ENCODE data around the gene IFT22. TPM values are rescaled to one million over a fixed set of nuclear protein-coding genes. Genes with fewer than 3 reads are reported as not detected.

IFT22 gene
- total and polyA plus RNA-seq, 2 experiments from 2014 or later, result 13.8 to 38.8 TPM

DNA sequence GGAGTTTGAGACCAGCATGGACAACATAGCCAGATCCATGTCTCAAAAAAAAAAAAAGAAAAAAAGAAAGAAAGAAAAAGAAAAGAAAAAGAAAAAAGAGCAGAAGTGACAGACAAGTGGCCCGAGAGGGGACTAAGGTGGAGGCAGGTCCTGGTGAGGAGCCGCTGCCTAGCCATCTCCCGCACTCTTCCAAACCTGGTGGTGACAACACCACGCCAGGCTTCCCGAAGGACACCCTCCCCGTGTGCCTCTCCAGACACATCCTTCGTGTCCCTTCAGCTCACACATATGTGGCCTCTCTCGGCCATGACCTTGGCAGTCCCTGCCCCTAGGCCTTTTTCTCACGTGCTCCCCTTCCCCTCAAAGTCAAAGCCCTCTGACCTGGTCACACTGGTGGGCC lies 36.4 kb downstream of the IFT22 start:
- DNase-seq (ENCODE audit: low spot score), result no peak
- H3K27ac Mint-ChIP-seq, result no peak overlapping the region
- H3K27ac ChIP-seq (ENCODE audit: low read depth), result no peak overlapping the region
- H2AFZ ChIP-seq, result no peak overlapping the region
- no peaks in the 10 kb centered on the region for H3K4me1 ChIP-seq (ENCODE audit: insufficient read depth)
- no peak overlapping the region for H3K4me2 ChIP-seq
- H3F3A ChIP-seq (replicated peaks; ENCODE audit: low read depth), result no peaks in the 10 kb centered on the region
- no peak overlapping the region for H3K4me3 ChIP-seq
- H4K20me1 ChIP-seq (replicated peaks; ENCODE audit: insufficient read depth), result no peaks in the 10 kb centered on the region
- peaks cover 38% of the 10 kb centered on the region for H3K4me1 Mint-ChIP-seq
- H3K36me3 ChIP-seq (ENCODE audit: insufficient read depth), result no peaks in the 10 kb centered on the region; the same call in 1 of the 2 replicates
- peaks cover 18% of the 10 kb centered on the region for H3K27me3 Mint-ChIP-seq (ENCODE audit: insufficient read depth, low read depth, poor library complexity)
- H3K36me3 Mint-ChIP-seq (ENCODE audit: low read depth), result peaks cover 58% of the 10 kb centered on the region
- no peaks in the 10 kb centered on the region for H3K9me2 ChIP-seq (ENCODE audit: insufficient read depth)
- H3K79me2 ChIP-seq (replicated peaks; ENCODE audit: insufficient read depth), result peaks cover 6% of the 10 kb centered on the region
- no peak overlapping the region for H3K4me3 Mint-ChIP-seq
- no peak for ATAC-seq
- no peaks in the 10 kb centered on the region; the same call in 1 of the 3 replicates for H3K9me3 Mint-ChIP-seq
- H3K27me3 ChIP-seq (ENCODE audit: insufficient read depth), result no peaks in the 10 kb centered on the region
- TF ChIP-seq CREB1 (CRISPR knock-in tag; IDR thresholded peaks at IDR 0.05; ENCODE audit: low read depth) (no peak), EZH2 (IDR thresholded peaks at IDR 0.05; ENCODE audit: low read depth, unreplicated experiment) (no peak), NANOG (IDR thresholded peaks at IDR 0.05; ENCODE audit: borderline replicate concordance) (no peak), EZH2phosphoT487 (IDR thresholded peaks at IDR 0.05; ENCODE audit: unreplicated experiment) (no peak), ZNF331 (CRISPR knock-in tag; IDR thresholded peaks at IDR 0.05; ENCODE audit: low read depth) (no peak), ZNF114 (CRISPR knock-in tag; IDR thresholded peaks at IDR 0.05) (no peak), POLR2AphosphoS5 (IDR thresholded peaks at IDR 0.05; ENCODE audit: low read depth) (no peak), STAT1 (IDR thresholded peaks at IDR 0.05; ENCODE audit: unreplicated experiment) (no peak), JUNB (IDR thresholded peaks at IDR 0.05; ENCODE audit: unreplicated experiment) (no peak)
- TF ChIP-seq, protein P1, sequence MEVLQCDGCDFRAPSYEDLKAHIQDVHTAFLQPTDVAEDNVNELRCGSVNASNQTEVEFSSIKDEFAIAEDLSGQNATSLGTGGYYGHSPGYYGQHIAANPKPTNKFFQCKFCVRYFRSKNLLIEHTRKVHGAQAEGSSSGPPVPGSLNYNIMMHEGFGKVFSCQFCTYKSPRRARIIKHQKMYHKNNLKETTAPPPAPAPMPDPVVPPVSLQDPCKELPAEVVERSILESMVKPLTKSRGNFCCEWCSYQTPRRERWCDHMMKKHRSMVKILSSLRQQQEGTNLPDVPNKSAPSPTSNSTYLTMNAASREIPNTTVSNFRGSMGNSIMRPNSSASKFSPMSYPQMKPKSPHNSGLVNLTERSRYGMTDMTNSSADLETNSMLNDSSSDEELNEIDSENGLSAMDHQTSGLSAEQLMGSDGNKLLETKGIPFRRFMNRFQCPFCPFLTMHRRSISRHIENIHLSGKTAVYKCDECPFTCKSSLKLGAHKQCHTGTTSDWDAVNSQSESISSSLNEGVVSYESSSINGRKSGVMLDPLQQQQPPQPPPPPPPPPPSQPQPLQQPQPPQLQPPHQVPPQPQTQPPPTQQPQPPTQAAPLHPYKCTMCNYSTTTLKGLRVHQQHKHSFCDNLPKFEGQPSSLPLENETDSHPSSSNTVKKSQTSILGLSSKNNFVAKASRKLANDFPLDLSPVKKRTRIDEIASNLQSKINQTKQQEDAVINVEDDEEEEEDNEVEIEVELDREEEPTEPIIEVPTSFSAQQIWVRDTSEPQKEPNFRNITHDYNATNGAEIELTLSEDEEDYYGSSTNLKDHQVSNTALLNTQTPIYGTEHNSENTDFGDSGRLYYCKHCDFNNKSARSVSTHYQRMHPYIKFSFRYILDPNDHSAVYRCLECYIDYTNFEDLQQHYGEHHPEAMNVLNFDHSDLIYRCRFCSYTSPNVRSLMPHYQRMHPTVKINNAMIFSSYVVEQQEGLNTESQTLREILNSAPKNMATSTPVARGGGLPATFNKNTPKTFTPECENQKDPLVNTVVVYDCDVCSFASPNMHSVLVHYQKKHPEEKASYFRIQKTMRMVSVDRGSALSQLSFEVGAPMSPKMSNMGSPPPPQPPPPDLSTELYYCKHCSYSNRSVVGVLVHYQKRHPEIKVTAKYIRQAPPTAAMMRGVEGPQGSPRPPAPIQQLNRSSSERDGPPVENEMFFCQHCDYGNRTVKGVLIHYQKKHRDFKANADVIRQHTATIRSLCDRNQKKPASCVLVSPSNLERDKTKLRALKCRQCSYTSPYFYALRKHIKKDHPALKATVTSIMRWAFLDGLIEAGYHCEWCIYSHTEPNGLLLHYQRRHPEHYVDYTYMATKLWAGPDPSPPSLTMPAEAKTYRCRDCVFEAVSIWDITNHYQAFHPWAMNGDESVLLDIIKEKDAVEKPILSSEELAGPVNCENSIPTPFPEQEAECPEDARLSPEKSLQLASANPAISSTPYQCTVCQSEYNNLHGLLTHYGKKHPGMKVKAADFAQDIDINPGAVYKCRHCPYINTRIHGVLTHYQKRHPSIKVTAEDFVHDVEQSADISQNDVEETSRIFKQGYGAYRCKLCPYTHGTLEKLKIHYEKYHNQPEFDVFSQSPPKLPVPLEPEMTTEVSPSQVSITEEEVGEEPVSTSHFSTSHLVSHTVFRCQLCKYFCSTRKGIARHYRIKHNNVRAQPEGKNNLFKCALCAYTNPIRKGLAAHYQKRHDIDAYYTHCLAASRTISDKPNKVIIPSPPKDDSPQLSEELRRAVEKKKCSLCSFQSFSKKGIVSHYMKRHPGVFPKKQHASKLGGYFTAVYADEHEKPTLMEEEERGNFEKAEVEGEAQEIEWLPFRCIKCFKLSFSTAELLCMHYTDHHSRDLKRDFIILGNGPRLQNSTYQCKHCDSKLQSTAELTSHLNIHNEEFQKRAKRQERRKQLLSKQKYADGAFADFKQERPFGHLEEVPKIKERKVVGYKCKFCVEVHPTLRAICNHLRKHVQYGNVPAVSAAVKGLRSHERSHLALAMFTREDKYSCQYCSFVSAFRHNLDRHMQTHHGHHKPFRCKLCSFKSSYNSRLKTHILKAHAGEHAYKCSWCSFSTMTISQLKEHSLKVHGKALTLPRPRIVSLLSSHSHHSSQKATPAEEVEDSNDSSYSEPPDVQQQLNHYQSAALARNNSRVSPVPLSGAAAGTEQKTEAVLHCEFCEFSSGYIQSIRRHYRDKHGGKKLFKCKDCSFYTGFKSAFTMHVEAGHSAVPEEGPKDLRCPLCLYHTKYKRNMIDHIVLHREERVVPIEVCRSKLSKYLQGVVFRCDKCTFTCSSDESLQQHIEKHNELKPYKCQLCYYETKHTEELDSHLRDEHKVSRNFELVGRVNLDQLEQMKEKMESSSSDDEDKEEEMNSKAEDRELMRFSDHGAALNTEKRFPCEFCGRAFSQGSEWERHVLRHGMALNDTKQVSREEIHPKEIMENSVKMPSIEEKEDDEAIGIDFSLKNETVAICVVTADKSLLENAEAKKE (CRISPR knock-in tag; IDR thresholded peaks at IDR 0.05), result no peak
- TF ChIP-seq, protein P2, sequence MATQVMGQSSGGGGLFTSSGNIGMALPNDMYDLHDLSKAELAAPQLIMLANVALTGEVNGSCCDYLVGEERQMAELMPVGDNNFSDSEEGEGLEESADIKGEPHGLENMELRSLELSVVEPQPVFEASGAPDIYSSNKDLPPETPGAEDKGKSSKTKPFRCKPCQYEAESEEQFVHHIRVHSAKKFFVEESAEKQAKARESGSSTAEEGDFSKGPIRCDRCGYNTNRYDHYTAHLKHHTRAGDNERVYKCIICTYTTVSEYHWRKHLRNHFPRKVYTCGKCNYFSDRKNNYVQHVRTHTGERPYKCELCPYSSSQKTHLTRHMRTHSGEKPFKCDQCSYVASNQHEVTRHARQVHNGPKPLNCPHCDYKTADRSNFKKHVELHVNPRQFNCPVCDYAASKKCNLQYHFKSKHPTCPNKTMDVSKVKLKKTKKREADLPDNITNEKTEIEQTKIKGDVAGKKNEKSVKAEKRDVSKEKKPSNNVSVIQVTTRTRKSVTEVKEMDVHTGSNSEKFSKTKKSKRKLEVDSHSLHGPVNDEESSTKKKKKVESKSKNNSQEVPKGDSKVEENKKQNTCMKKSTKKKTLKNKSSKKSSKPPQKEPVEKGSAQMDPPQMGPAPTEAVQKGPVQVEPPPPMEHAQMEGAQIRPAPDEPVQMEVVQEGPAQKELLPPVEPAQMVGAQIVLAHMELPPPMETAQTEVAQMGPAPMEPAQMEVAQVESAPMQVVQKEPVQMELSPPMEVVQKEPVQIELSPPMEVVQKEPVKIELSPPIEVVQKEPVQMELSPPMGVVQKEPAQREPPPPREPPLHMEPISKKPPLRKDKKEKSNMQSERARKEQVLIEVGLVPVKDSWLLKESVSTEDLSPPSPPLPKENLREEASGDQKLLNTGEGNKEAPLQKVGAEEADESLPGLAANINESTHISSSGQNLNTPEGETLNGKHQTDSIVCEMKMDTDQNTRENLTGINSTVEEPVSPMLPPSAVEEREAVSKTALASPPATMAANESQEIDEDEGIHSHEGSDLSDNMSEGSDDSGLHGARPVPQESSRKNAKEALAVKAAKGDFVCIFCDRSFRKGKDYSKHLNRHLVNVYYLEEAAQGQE (IDR thresholded peaks at IDR 0.05; ENCODE audit: unreplicated experiment), result no peak
- TF ChIP-seq, protein P3, sequence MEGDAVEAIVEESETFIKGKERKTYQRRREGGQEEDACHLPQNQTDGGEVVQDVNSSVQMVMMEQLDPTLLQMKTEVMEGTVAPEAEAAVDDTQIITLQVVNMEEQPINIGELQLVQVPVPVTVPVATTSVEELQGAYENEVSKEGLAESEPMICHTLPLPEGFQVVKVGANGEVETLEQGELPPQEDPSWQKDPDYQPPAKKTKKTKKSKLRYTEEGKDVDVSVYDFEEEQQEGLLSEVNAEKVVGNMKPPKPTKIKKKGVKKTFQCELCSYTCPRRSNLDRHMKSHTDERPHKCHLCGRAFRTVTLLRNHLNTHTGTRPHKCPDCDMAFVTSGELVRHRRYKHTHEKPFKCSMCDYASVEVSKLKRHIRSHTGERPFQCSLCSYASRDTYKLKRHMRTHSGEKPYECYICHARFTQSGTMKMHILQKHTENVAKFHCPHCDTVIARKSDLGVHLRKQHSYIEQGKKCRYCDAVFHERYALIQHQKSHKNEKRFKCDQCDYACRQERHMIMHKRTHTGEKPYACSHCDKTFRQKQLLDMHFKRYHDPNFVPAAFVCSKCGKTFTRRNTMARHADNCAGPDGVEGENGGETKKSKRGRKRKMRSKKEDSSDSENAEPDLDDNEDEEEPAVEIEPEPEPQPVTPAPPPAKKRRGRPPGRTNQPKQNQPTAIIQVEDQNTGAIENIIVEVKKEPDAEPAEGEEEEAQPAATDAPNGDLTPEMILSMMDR (conservative IDR thresholded peaks at IDR 0.05; ENCODE audit: low read depth in 2 of 2), result no peak
- TF ChIP-seq, protein P4, sequence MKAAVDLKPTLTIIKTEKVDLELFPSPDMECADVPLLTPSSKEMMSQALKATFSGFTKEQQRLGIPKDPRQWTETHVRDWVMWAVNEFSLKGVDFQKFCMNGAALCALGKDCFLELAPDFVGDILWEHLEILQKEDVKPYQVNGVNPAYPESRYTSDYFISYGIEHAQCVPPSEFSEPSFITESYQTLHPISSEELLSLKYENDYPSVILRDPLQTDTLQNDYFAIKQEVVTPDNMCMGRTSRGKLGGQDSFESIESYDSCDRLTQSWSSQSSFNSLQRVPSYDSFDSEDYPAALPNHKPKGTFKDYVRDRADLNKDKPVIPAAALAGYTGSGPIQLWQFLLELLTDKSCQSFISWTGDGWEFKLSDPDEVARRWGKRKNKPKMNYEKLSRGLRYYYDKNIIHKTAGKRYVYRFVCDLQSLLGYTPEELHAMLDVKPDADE (IDR thresholded peaks at IDR 0.05), result no peak
